HepG2 (cell line): ENCODE data around the gene DAB2. TPM values are rescaled to one million over a fixed set of nuclear protein-coding genes. Genes with fewer than 3 reads are reported as not detected.

ENCODE experiments used
- DZIP1 ChIP-seq: sonication (generic); formaldehyde crosslinking; IDR thresholded peaks from 2 replicates; pipeline ENCODE4 v1.5.0; 2020; ENCODE audit warnings: mild to moderate bottlenecking, missing genetic modification reagents
- MATR3 ChIP-seq: sonication (generic); formaldehyde crosslinking; IDR thresholded peaks from 2 replicates; pipeline ENCODE4 v1.4.0; 2020; ENCODE audit warnings: missing genetic modification reagents
- NFKB2 ChIP-seq: sonication (generic); formaldehyde crosslinking; IDR thresholded peaks from 2 replicates; pipeline ENCODE4 v1.4.0; 2020; ENCODE audit warnings: missing genetic modification reagents, borderline replicate concordance
- SRSF1 ChIP-seq: fragments of 200-400 bp; formaldehyde crosslinking; optimal IDR thresholded peaks from 2 replicates; pipeline ENCODE3; 2017; ENCODE audit warnings: mild to moderate bottlenecking, low read depth, low read length, moderate library complexity
- STAT6 ChIP-seq: sonication (generic); formaldehyde crosslinking; IDR thresholded peaks from 2 replicates; pipeline ENCODE4 v1.4.0; 2020; ENCODE audit warnings: missing genetic modification reagents, mild to moderate bottlenecking, borderline replicate concordance
- ZNF12 ChIP-seq: sonication (generic); formaldehyde crosslinking; IDR thresholded peaks from 2 replicates; pipeline ENCODE4 v1.5.0; 2020; ENCODE audit warnings: missing genetic modification reagents
- ZNF337 ChIP-seq: sonication (generic); formaldehyde crosslinking; IDR thresholded peaks from 2 replicates; pipeline ENCODE4 v1.5.1; 2020; ENCODE audit warnings: missing genetic modification reagents, low read depth, mild to moderate bottlenecking, borderline replicate concordance
- ZNF781 ChIP-seq: sonication (generic); formaldehyde crosslinking; IDR thresholded peaks from 2 replicates; pipeline ENCODE4 v1.5.1; 2020; ENCODE audit warnings: borderline replicate concordance, mild to moderate bottlenecking, missing genetic modification reagents; ENCODE audit errors: not compliant biosample characterization
- ZNF883 ChIP-seq: sonication (generic); formaldehyde crosslinking; IDR thresholded peaks from 2 replicates; pipeline ENCODE4 v1.5.1; 2020; ENCODE audit warnings: mild to moderate bottlenecking, missing genetic modification reagents; ENCODE audit errors: not compliant biosample characterization
- polyA plus RNA-seq, 8 experiments: library from polyadenylated mRNA; depleted of rRNA in 3 of 8; stranded (reverse) in 7 of 8; unstranded in 1 of 8; fragments of >200 nt; fragmentation: Illumina TruSeq in 4 of 8; extraction: Trizol in 4 of 8; gene quantifications; 2 replicates each; pipeline versions ENCODE4 v1.2.1 to v1.2.3, GENCODE V29; 2011 to 2016; ENCODE audit warnings: low read depth in 4 of 8, missing spikeins in 1 of 8, mixed read lengths in 1 of 8; ENCODE audit not compliant: insufficient read depth in 1 of 8
- total RNA-seq, 5 experiments: library from RNA; depleted of rRNA; stranded (reverse); fragments of >200 nt; fragmentation: Illumina TruSeq; extraction: Trizol; gene quantifications; 2 replicates each; pipeline ENCODE4 v1.2.3, GENCODE V29; 2016; ENCODE audit warnings: low read depth in 1 of 5

The DAB2 gene
- total and polyA plus RNA-seq, 2 of the 13 experiments (the other 11 are each of a cell fraction or from before 2014, with no cell fraction given): 6.4 to 6.5 TPM

- TF ChIP-seq ZNF12 (CRISPR knock-in tag) (no peak), ZNF883 (CRISPR knock-in tag) (no peak), DZIP1 (no peak), MATR3 (CRISPR knock-in tag) (no peak), STAT6 (CRISPR knock-in tag) (no peak), ZNF781 (no peak), SRSF1 (no peak), NFKB2 (CRISPR knock-in tag) (no peak), ZNF337 (CRISPR knock-in tag) (no peak)
- TF ChIP-seq, all 625 proteins: peak for 0
Measured at GRCh38 chr5:39440958-39441624, 16.3 kb upstream of the DAB2 start (continued).
